Measurements from ENCODE around the gene RPL31.

RPL31 gene

GRCh38 chr2:101006065-101006715 is 4.1 kb downstream of the RPL31 start:
- Histone ChIP-seq H3K4me3 (ENCODE audit: insufficient read length, low read depth) (no peak overlapping the region), H3K9me3 (ENCODE audit: insufficient read depth, low read length) (no peaks in the 10 kb centered on the region), H3K4me1 (ENCODE audit: insufficient read depth, insufficient read length) (peaks cover 7% of the 10 kb centered on the region), H3K27me3 (ENCODE audit: insufficient read depth, insufficient read length) (no peaks in the 10 kb centered on the region), H3K9ac (ENCODE audit: insufficient read length, low read depth) (no peak overlapping the region), H3K36me3 (ENCODE audit: insufficient read depth, insufficient read length, low read length) (peaks cover 81% of the 10 kb centered on the region)
- DNase-seq (ENCODE audit: low read depth, low spot score), result no peak
- TF ChIP-seq ZNF274 (IDR thresholded peaks at IDR 0.05; ENCODE audit: low read depth, low read length), result no peak
- no peak for TF ChIP-seq YY1 (IDR thresholded peaks at IDR 0.05; ENCODE audit: insufficient read depth, insufficient read length)
- TF ChIP-seq SUZ12 (IDR thresholded peaks at IDR 0.05; ENCODE audit: extremely low read depth, insufficient read depth, insufficient read length), result no peak

- H3K4me3 ChIP-seq (ENCODE audit: insufficient read length, low read depth), result no peak overlapping the region
- H3K9ac ChIP-seq (ENCODE audit: insufficient read length, low read depth), result no peak overlapping the region
Observed at GRCh38 chr2:101007415-101008345, 5.6 kb downstream of the RPL31 start.

DNA sequence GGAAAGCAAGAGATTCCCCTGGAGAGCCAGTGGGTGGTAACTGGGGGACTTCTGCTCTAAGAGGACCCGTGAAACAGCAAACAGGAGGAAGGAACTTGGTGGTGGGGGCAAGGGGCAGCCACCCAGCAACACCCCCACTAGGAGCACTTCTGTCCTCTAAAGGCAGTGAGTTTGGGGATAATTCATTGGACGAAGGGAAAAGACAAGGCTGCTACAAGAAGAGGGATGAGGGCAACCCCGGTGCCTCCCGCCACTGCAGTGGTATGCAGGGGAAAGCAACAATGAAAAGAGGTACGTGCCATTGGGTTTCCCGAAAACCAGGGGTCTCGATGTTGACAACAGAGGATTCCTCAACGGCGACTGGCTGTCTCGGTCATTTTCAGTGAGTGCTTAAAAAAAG is 9.1 kb downstream of the RPL31 start:
- H3K4me1 ChIP-seq (ENCODE audit: insufficient read depth, insufficient read length), result no peaks in the 10 kb centered on the region
- TF ChIP-seq ZNF274 (IDR thresholded peaks at IDR 0.05; ENCODE audit: low read depth, low read length) (no peak), YY1 (IDR thresholded peaks at IDR 0.05; ENCODE audit: insufficient read depth, insufficient read length) (no peak), SUZ12 (IDR thresholded peaks at IDR 0.05; ENCODE audit: extremely low read depth, insufficient read depth, insufficient read length) (no peak)
- H3K9ac ChIP-seq (ENCODE audit: insufficient read length, low read depth), result no peak overlapping the region
- H3K36me3 ChIP-seq (ENCODE audit: insufficient read depth, insufficient read length, low read length), result peaks cover 77% of the 10 kb centered on the region
- H3K4me3 ChIP-seq (ENCODE audit: insufficient read length, low read depth), result no peak overlapping the region
- no peaks in the 10 kb centered on the region for H3K9me3 ChIP-seq (ENCODE audit: insufficient read depth, low read length)
- DNase-seq (ENCODE audit: low read depth, low spot score), result no peak
- no peaks in the 10 kb centered on the region for H3K27me3 ChIP-seq (ENCODE audit: insufficient read depth, insufficient read length)

More at GRCh38 chr2:101007415-101008345, 5.6 kb downstream of the RPL31 start:
- Histone ChIP-seq H3K27me3 (ENCODE audit: insufficient read depth, insufficient read length) (no peaks in the 10 kb centered on the region), H3K4me1 (ENCODE audit: insufficient read depth, insufficient read length) (peaks cover 7% of the 10 kb centered on the region), H3K9me3 (ENCODE audit: insufficient read depth, low read length) (no peaks in the 10 kb centered on the region), H3K36me3 (ENCODE audit: insufficient read depth, insufficient read length, low read length) (peaks cover 88% of the 10 kb centered on the region)
- no peak for TF ChIP-seq ZNF274 (IDR thresholded peaks at IDR 0.05; ENCODE audit: low read depth, low read length)
- TF ChIP-seq YY1 (IDR thresholded peaks at IDR 0.05; ENCODE audit: insufficient read depth, insufficient read length), result no peak
- TF ChIP-seq SUZ12 (IDR thresholded peaks at IDR 0.05; ENCODE audit: extremely low read depth, insufficient read depth, insufficient read length), result no peak
- DNase-seq (ENCODE audit: low read depth, low spot score), result no peak

DNA sequence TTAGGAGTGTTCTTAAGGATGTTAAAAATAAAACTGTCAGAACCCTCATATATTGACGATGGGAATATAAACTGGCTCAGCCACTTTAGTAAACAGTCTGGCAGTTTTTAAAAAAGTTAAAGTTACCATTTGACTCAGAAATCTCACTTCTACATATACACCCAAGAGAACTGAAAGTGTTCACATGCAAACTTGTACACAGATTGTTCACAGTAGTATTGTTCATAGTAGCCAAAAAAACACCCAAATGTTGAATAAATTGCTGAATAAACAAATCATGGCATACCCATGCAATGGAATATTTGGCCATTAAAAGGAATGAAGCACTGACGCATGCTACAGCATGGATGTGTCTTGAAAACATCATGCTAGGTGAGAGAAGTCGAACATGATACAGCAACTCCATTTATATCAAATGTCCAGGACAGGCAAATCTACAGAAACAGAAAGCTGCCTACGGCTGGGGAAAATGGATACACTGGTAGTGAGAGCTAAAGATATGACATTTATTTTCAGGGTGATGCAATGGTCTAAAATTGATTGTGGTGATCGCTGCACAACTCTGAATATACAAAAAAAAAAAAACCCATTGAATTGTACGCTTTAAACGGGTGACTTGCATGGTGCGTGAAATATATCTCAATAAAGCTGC is 10.1 kb downstream of the RPL31 start:
- peaks cover 69% of the 10 kb centered on the region for H3K36me3 ChIP-seq (ENCODE audit: insufficient read depth, insufficient read length, low read length)
- H3K9ac ChIP-seq (ENCODE audit: insufficient read length, low read depth), result no peak overlapping the region
- no peak overlapping the region for H3K4me3 ChIP-seq (ENCODE audit: insufficient read length, low read depth)
- H3K27me3 ChIP-seq (ENCODE audit: insufficient read depth, insufficient read length), result no peaks in the 10 kb centered on the region
- H3K9me3 ChIP-seq (ENCODE audit: insufficient read depth, low read length), result no peaks in the 10 kb centered on the region
- no peaks in the 10 kb centered on the region for H3K4me1 ChIP-seq (ENCODE audit: insufficient read depth, insufficient read length)
- TF ChIP-seq SUZ12 (IDR thresholded peaks at IDR 0.05; ENCODE audit: extremely low read depth, insufficient read depth, insufficient read length), result no peak
- TF ChIP-seq YY1 (IDR thresholded peaks at IDR 0.05; ENCODE audit: insufficient read depth, insufficient read length), result no peak
- TF ChIP-seq ZNF274 (IDR thresholded peaks at IDR 0.05; ENCODE audit: low read depth, low read length), result no peak
- no peak for DNase-seq (ENCODE audit: low read depth, low spot score)

DNA sequence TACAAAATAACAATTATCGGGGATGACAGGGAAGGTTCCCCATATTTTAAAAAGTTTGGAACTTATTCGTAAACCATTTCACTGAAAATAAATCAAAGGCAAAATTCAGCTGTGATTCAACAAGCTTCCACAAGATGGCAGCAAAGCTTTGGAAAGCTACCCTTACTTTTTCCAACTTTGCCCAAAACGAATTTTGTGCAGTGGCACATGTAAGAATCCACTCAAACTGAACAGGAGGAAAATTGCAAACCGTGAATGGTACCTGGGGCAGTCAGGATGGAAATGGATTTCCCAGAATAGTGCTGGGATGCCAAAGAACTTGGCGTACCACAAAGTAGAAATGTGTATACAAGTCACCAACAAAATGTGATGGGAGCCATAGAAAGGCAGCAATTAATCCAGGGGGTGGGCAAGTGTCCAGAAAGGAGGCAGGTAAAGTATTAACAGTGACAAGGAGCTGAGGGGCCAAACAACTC is 10.7 kb downstream of the RPL31 start:
- H3K9ac ChIP-seq (ENCODE audit: insufficient read length, low read depth), result peak overlapping the region; percentile 18
- TF ChIP-seq ZNF274 (IDR thresholded peaks at IDR 0.05; ENCODE audit: low read depth, low read length) (no peak), YY1 (IDR thresholded peaks at IDR 0.05; ENCODE audit: insufficient read depth, insufficient read length) (no peak), SUZ12 (IDR thresholded peaks at IDR 0.05; ENCODE audit: extremely low read depth, insufficient read depth, insufficient read length) (no peak)
- no peak for DNase-seq (ENCODE audit: low read depth, low spot score)
- no peaks in the 10 kb centered on the region for H3K4me1 ChIP-seq (ENCODE audit: insufficient read depth, insufficient read length)
- H3K4me3 ChIP-seq (ENCODE audit: insufficient read length, low read depth), result no peak overlapping the region
- H3K36me3 ChIP-seq (ENCODE audit: insufficient read depth, insufficient read length, low read length), result peaks cover 67% of the 10 kb centered on the region
- no peaks in the 10 kb centered on the region for H3K27me3 ChIP-seq (ENCODE audit: insufficient read depth, insufficient read length)
- no peaks in the 10 kb centered on the region for H3K9me3 ChIP-seq (ENCODE audit: insufficient read depth, low read length)

DNA sequence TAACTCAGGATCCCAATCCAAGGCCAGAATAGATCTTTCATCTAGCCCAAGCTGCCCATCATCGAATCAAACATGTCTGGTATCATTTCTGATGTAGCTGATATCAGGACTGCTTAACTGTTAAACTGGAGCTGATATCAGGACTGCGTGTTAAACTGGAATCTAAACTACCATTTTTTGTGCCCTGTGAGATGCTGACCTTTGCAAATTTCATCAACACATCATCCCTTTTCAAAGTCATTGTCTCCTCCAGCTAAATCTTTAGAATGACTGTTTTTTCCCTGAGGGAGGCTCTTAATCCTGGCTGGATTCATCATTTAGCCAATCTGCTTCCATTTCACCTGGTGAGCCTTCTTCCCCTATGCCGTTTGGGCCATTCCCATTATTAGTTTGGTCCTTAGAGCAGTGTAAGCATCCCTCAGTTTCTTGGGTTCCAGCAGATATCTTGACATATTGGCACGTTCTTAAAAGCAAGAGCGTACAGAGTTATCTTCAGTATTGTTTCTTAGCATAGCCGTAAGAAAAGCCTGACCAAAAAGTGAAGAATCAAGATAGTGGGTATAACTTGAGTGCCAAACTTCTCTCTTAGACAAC is 12.3 kb downstream of the RPL31 start:
- TF ChIP-seq ZNF274 (IDR thresholded peaks at IDR 0.05; ENCODE audit: low read depth, low read length), result no peak
- TF ChIP-seq SUZ12 (IDR thresholded peaks at IDR 0.05; ENCODE audit: extremely low read depth, insufficient read depth, insufficient read length), result no peak
- no peak for TF ChIP-seq YY1 (IDR thresholded peaks at IDR 0.05; ENCODE audit: insufficient read depth, insufficient read length)
- Histone ChIP-seq H3K36me3 (ENCODE audit: insufficient read depth, insufficient read length, low read length) (peaks cover 67% of the 10 kb centered on the region), H3K9ac (ENCODE audit: insufficient read length, low read depth) (no peak overlapping the region), H3K4me1 (ENCODE audit: insufficient read depth, insufficient read length) (no peaks in the 10 kb centered on the region), H3K27me3 (ENCODE audit: insufficient read depth, insufficient read length) (no peaks in the 10 kb centered on the region), H3K4me3 (ENCODE audit: insufficient read length, low read depth) (no peak overlapping the region), H3K9me3 (ENCODE audit: insufficient read depth, low read length) (no peaks in the 10 kb centered on the region)
- no peak for DNase-seq (ENCODE audit: low read depth, low spot score)

Data from NT2/D1 (cell line).